Stromal cell of bone marrow (primary cell): ENCODE data around the gene LSG1.

Source experiments
- DNase-seq: peaks from one replicate; pipeline ENCODE4 v3.0.0-alpha.2; 2012; ENCODE audit warnings: low read depth

LSG1 gene

DNA sequence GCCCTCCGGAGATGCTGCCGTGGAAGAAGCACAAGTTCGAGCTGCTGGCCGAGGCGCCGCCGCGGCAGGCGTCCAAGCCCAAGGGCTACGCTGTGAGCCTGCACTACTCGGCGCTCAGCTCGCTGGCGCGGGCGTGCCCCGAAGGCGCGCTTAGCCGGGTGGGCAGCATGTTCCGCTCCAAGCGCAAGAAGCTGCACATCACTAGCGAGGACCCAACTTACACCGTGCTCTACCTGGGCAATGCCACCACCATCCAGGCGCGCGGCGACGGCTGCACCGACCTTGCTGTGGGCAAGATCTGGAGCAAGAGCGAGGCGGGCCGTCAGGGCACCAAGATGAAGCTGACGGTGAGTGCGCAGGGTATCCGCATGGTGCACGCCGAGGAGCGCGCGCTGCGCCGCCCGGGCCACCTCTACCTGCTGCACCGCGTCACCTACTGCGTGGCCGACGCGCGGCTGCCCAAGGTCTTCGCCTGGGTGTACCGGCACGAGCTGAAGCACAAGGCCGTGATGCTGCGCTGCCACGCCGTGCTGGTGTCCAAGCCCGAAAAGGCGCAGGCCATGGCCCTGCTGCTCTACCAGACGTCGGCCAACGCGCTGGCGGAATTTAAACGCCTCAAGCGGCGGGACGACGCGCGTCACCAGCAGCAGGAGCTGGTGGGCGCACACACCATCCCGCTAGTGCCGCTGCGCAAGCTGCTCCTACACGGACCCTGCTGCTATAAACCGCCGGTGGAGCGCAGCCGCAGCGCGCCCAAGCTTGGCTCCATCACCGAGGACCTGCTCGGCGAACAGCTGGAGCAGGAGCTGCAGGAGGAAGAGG, 15.0 kb upstream of the LSG1 start:
- no peak for DNase-seq

DNA sequence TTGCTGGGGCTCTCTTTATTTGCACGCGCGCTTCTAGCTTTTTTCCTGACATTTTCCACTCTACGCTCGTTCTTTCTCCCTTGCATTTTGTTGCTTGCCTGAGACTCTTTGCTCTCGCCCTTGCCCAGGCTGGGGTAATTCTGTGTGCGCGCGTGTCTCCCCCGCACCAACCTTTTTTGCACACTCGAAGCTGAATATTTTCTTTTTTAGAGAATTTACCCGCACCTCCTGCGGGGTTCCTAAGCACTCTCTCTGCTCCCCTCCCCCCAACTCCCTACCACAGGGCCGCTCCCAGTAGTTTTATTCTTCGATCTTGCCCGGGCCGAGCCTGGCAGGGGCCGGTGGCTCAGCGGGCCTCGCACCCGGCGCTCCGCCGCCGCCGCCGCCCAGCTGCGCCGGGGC, 14.4 kb upstream of the LSG1 start:
- no peak for DNase-seq

DNA sequence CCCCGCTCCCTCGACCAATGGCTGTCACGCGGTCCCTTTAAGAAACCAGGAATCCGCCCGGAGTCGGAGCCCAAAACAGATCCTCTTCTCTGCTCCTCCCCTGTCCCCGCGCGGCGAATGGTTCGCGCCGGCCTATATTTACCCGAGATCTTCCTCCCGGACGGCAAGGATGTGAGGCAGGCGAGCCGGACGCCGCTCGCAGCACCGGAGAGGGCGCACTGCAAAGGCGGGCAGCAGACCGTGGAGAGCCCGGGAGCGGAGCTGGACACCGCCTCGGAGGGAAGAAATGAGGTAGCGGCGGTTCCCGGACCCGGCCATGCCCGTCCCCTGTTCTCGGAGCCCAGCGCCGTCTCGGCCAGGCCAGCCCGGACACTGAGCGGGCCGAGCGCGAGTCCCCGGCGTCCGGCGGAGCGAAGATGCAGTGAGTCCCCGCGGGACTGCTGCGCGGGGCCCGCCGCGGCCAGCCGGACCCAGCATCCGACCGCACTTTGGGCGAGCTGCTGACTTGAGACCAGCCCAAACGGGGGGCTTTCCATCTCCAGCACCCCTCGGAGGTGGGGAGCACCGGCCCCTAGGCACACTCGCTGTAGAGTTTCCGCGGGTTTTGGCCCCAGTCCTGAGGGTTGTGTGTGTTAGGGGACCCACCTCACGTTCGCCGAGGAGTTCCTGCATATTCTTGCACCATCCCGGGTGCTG, 13.9 kb upstream of the LSG1 start, which contains the start of gene FAM43A:
Gene FAM43A, plus strand, starts transcription at position 166 of the 696 bp plus-strand sequence. CDS start 944 bp downstream, outside the sequence.
- peak; percentile 94 for DNase-seq

DNA sequence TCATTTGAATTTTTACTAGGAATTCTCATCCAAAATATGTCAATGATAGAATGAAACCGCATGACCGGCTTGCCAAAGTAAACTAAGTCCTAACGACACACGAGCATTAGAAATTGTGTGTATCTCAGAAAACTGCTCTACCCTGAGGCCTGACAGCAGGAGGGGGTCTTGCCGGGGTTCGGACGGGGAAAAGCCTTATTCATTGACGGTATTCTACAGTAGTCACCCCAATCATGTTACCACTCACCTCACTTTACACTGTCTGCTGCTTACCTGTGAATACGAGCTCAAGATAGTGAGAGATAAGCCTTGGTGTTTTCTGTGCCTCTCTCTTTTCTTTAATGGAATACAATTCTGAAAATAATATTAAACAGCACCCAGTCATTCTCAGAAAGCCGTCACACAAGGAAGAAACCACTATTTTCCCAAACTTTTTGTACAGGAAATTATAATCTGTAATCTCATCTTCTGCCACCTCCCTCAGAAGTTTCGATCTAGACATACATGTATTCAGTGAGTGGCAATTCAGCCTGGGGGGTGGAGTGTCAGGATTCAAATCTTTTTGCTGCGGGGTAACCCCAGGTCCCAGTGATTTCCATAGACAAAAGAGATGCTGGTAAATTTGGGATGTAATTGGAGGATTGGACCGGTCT, 13.2 kb upstream of the LSG1 start:
- no peak for DNase-seq

DNA sequence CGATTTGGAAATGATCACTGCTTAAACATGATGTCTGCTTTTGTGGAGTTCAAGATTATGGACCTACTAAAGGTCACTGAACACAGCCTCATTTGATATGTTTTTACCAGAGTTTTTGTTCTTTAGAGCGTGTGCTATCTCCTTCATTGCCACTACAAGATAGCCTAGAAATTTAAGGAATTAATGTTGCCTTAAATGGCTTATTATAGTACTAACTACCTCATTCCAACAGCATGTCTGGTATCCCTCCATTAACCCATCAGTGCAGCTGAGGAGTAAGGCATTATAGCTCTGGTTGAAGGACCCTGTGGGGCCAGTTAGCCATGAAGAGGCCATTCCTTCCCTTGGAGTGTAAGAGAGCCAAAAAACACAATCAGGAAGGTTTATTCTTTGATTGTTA, 11.4 kb upstream of the LSG1 start:
- no peak for DNase-seq

DNA sequence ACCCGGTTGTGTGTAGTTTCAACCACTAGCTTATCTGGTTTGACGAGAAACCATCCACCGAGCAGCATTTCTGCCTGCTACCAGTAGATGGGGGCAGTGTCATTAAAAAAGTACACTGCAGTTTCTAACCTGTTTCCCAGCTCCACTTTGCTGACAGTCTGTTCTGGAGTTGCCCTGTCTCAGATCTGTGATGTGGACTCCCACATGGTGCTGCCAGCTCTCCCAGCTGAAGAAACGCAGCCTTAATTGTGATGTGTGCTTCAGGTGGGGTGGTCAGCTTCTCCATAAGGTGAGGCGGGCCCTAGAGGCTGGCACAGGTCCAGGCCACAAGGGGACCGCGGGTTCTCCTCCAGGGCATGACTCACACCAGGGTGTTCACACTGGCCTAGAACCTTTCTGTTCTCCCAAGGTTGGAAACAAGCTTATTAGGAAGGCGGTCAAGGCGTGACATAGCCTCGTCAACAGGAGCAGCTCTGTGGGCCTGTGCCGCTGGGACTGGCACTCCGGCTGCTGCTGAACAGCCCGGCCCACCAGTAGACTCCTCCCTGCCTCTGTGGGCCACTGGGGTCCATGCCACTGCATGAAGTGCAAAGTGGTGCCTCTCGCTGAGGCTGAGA, 10.8 kb upstream of the LSG1 start:
- peak; percentile 75 for DNase-seq

DNA sequence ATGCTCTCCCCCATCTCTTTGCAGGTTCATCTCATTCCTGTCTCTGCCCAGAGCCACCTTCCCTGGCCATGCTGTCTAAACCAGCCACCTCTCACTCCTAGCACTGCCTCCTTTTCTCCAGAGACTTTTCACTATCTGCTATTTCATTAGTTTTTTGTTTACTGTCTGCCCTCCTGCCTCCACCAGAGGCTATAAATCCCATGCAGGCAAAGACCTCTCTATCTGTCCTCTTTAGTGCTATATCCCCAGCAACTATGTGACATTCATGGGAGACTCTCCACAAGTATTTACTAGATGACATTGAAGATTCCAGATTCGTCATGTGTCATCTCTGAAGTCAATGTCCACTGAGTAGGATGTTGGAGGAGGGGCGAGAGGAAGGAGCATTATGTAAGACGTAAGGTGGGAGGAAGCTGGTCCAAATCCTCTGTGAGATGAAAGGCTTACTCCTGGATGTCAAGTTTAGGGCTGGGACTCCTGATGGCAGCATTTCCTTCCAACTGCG, 10.2 kb upstream of the LSG1 start:
- no peak for DNase-seq

DNA sequence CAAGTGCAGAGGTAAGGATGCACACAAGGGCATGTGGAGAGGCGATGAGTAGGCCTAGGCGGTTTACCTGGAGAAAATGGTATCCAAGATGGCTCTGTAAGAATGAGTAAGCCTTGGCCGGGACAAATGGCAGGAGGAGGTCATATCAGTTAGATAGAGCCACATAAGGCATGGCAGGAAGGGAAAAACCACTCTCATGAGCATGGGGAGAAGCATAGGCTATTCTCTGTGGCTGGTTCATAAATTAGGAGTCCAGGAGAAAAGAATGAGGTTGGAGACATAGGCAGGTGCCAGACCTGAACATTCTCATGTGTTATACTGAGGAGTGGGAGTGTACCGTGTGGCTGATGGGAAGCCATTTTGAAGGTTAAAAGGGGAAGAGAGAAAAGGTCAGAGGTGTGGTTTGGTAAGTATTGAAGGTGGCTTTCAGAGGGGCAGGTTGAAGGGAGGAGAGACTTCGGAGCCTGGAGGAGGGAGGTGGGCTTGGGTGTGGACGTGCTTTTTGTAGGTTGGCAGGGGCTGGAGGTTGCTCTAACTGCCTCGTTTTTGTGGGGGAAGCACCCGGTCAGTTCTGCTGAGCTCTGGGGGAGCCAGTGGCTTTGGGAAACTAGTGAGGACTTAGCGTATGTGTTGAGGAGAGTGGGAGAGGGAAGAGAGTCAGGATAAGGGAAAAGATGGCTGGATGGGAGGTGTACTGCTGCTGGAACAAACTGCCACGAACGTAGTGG, 9.1 kb upstream of the LSG1 start:
- DNase-seq = no peak

DNA sequence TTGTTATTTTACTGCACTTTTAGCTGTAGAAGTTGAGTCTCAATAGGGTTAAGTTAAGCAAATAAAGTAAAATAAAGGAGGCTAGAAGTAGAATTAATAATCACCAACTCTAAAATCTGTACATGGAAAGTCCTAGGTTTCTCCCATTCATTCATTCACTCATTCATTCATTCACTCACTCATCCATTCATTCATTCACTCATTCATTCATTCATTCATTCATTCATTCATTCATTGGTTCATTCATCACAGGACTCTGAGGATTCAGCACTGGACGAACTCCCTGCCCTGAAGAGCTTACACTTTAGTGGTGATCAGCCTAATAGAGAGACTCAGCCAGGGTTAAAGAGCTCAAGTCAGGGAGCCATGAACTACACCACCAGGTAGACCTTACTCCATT, 4.5 kb upstream of the LSG1 start:
- no peak for DNase-seq

DNA sequence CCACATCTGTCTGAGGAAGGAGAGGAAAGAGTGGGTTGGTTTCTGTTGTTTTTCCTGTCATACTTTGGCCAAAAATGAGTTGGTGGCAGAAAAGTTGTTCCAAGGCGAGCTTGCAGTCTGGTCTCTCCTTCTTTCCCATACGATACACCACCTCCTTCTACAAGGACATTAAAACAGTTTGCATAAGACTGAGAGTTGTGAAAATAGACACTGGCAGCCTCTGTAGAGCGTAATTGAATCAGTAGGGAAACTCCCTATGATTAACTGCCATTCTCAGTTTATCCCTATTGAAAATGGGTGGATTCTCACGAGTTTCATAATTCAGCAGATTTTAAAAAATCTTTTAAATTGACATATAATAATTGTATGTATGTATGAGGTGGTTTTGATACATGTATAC, 3.7 kb upstream of the LSG1 start:
- no peak for DNase-seq

DNA sequence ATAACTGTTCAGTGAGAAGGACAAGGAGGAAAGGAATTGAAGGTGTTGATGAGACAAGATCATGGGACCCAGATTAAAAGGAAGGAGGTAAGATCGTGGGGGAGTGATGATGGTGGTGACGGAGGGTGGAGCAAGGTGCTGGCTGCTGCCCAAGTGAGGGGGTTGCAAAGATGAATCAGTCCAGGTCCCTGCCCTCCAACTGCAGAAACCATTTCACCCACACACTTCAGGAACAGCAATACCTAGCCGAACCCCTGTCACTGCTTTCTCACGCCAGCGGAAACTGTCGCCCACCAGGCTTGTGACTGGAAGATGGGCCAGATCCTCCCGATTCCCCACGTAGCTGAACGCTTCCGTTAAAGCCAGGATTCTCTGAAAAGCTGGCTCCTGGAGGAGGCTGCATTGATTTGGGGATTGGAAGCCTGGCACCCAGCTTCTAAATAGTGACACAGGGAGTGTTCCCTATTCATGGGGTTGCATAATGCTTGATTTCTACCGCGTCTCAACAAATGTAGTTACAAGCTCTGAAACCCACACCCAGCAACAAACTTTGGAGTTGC, 3.2 kb upstream of the LSG1 start:
- DNase-seq = no peak

DNA sequence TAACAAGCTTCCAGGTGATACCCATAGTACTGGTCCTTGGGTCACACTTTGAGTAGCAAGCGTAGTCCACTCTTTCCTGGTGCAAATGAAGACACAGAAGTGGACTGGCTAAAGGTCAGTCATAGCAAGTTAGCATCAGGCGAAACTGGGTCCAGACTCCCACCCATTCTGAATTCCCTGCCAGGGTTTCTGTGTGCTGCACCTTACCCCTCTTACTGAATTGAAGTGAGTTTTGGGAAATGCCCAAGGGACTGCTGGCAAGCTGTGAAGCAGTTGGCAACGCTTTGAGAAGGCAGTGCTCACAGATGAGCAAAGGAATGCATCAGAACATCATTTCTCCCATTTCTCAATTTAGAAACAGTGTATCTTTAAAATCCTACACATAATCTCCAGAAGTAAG, 1.8 kb upstream of the LSG1 start:
- DNase-seq = no peak

DNA sequence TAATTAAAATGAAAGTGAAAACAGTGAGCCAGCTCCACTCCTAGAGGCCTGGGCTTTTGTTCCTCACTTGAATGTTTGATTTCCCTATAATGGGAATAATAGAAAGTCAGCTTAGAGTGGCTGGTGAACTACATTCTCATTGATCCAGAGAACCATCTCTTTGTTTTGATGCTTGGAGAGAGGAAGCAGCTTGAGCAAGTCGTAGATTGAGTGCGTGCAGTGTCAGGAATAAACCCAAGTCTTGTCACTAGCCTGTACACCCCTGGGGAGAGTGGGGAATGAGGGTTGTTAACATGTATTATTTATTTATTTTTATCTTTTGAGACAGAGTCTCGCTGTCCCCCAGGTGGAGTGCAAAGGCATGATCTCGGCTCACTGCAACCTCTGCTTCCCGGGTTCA, 885 bp upstream of the LSG1 start:
- no peak for DNase-seq

DNA sequence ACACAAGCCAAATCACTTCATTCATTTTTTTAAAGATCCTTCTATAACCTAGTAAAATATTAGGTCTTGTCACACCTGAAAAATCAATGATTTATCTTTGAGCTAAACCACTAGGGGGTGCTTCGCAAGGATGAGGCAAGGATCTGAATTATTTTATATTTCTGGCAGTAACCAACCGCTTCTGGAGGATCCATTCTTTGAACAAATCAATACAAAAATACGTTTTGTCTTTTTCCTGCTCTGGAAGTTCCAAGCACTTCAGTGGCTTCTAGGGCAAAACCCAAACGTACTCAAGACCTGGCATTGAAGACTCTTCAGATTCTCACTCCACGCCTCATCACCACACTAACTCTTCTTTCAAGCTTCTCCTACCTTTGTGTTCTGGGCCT, 486 bp downstream of the LSG1 start:
- DNase-seq = no peak

DNA sequence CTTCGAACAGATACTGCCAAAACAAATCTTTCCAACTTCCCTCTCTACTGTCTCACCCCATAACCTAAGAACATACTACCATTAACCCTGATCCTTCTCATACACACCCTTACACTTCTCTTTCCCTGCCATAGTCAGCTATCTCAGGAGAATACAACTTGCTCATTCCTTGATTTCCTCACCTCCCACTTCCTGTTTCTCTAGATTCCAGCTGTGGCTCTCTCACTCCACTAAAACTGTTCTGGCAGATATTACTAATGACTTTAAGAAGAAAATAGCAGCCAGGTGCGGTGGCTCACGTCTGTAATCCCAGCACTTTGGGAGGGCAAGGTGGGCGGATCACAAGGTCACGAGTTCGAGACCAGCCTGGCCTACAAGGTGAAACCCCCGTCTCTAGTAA, 4.6 kb downstream of the LSG1 start:
- no peak for DNase-seq

DNA sequence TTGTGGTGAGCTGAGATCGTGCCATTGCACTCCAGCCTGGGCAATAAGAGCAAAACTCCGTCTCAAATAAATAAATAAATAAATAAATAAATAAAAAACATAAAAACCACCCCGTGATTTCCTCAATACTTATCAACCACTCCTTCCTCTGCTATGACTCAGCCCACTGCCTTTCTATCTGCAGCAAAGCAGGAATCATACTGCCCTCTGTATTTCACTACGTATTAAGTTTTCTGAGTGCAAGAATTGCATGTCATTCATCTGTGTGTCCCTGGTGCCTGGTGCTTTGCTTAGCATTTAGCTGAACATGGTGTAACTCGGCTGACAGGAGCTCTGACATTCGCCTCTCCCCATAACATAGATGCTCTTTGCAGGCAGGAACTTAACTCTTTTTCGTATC, 7.1 kb downstream of the LSG1 start:
- no peak for DNase-seq

DNA sequence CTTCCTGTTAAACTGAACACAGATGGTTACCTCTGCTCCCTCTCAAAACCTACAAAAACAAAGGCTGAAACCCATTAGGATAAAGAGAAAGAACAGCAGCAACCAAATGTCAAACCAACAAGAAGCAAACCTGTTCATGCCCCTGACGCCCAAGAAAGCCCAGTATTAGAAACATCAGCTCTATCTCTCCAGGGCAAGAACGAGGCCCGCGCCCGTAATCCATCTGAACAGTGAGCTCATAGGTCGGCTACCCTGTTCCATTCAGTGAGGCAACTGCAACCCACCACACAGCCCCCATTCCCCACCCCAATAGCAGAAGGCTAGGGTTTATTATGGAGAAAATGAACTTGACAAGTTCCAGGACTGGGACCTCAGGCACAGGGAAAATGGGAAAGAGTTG, 10.0 kb downstream of the LSG1 start:
- DNase-seq = no peak

DNA sequence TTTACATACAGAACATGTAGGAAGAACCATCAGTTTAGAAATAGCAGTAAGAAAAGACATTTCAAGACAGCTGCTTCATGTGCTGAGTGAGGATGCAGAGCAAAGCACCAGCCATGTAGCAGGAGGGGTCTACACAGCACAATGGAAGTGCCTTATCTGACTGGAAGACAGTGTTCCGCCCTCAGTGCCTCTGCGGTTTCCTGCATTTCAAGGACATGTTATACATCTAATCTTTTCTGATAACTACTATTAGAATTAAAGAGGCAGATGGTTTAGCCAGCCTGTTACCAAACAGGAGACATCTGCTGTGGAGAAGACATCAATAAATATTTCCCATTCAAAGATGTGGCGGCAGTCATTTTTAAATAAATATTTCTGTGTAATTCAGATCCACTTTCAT, 10.6 kb downstream of the LSG1 start:
- DNase-seq = no peak

DNA sequence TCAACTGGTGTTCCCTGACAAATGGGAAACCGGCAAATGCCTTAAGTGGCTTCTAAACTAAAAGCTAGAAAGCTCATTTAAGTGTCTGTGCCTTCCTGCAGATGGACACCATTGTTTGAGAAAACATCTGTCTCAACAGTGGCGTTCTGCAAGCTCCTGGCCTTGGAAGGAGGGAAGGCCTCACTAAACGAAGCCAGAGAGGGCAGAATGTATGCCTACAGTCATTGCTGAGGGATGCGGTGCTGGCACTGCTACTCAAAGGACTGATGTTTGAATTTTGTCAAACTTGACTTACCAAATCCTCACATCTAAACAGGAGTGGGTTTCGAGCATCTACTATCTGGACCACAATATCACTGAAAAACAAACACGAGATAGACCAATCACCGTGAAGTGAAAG, 12.2 kb downstream of the LSG1 start:
- no peak for DNase-seq

DNA sequence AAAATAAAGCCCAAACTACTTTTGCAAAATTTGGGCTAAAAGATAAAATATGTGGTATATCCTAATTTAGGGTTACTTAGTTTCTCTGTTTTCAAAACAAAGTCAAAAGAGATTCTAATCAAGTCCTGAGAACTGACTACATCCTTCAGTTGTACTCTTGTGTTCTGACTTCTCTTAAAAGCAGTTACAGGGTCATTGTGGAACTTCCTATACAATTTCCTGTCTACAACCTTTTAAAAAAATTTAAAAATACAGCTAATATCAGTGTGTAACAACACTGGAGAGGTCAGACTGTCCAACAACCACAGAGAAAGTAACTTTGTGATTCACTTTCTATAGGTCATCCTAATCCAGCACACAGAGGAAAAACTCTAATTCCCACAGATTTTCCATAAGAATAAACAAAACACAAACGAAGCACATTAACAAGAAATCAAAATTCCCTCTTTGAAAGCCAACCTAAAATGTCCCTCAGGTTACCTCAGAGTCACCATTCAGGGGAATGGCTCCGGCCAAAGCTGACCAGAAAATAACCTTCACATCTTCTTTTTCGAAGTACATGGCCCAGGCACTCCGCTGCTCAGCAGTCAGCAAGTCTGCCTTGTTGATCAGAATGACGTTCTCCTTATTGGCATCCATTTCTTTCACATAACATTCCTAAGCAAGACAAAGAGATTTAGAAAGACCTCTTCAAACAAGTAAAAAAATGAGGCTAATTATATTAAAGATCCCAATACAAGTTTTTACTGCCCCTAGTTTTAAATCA, 13.3 kb downstream of the LSG1 start:
- DNase-seq = no peak

DNA sequence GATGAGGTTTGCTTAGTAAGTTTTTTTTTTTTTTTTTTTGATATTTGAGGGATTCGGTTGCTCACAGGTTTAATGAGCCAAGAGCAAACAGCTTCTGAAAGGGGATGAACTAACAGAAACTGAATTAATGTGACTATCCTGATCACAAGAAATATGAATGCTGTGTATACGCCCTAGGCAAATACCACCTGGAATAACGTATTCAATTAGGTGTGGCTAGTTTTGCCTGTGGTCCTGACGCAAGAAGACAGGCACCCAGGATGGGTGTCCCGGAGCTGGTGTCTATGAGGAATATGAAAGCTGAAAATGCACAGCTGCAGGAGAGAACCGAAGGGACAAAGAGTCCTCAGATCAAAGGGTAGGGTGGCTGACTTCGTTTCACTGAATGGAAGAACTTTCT, 14.6 kb downstream of the LSG1 start:
- DNase-seq = no peak
